Measurements from ENCODE around the gene TRIP4. TPM values are rescaled to one million over a fixed set of nuclear protein-coding genes. Genes with fewer than 3 reads are reported as not detected.

Gene TRIP4
- total RNA-seq, 1 experiment from 2014 or later = 6.0 TPM

DNA sequence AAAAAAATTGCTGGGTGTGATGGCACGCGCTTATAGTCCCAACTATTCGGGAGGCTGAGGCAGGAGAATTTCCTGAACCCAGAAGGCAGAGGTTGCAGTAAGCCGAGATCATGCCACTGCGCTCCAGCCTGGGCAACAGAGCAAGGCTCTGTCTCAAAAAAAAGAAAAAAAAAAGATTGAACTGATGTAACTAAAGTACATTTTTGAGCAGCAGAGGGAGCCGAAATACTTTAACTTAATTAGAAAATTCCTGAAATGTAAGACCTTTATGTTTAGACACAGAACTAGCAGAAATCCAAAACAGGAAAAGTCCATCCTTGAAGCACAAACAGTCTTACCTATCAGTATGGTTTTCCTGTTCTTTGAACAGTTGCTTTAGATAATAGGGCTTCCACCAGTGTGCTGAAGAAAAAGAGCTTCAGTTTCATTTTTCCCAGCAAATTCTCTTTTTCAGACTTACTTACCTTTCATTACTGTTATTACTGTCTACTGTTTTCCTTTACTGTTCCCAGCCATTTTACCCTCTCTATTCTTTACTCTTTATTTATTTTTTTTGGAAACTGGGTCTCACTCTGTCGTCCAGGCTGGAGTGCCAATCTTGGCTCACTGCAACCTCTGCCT lies 39.3 kb downstream of the TRIP4 start:
- no peak for TF ChIP-seq EZH2 (IDR thresholded peaks at IDR 0.05; ENCODE audit: low read length, unreplicated experiment)
- TF ChIP-seq EZH2phosphoT487 (IDR thresholded peaks at IDR 0.05; ENCODE audit: borderline replicate concordance, low read length) = no peak
- TF ChIP-seq, protein P1, sequence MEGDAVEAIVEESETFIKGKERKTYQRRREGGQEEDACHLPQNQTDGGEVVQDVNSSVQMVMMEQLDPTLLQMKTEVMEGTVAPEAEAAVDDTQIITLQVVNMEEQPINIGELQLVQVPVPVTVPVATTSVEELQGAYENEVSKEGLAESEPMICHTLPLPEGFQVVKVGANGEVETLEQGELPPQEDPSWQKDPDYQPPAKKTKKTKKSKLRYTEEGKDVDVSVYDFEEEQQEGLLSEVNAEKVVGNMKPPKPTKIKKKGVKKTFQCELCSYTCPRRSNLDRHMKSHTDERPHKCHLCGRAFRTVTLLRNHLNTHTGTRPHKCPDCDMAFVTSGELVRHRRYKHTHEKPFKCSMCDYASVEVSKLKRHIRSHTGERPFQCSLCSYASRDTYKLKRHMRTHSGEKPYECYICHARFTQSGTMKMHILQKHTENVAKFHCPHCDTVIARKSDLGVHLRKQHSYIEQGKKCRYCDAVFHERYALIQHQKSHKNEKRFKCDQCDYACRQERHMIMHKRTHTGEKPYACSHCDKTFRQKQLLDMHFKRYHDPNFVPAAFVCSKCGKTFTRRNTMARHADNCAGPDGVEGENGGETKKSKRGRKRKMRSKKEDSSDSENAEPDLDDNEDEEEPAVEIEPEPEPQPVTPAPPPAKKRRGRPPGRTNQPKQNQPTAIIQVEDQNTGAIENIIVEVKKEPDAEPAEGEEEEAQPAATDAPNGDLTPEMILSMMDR (conservative IDR thresholded peaks at IDR 0.05; ENCODE audit: low read depth, low read length) = peak; percentile 36; the same call in 1 of the 2 replicates
- ATAC-seq (0 out of 2 replicates have a peak, but pooled peaks have one; percentile 13), DNase-seq (peak; percentile 51)
- Histone ChIP-seq H3K79me2 (ENCODE audit: low read length) (no peaks in the 10 kb centered on the region), H3K4me2 (ENCODE audit: low read length) (no peak overlapping the region), H3K9ac (ENCODE audit: low read length) (no peak overlapping the region), H3F3A (ENCODE audit: low read length, unreplicated experiment) (no peaks in the 10 kb centered on the region), H3K27me3 (ENCODE audit: low read length) (no peaks in the 10 kb centered on the region), H2AFZ (ENCODE audit: low read length) (no peak overlapping the region), H3K36me3 (ENCODE audit: low read depth, low read length) (peaks cover 6% of the 10 kb centered on the region; the same call in 1 of the 2 replicates), H3K9me2 (replicated peaks; ENCODE audit: low read length) (no peaks in the 10 kb centered on the region), H4K20me1 (ENCODE audit: low read length) (no peaks in the 10 kb centered on the region), H3K27ac (ENCODE audit: low read length) (no peak overlapping the region), H3K4me1 (ENCODE audit: insufficient read depth, low read length) (no peaks in the 10 kb centered on the region), H3K4me3 (ENCODE audit: low read length) (no peak overlapping the region), H3K9me3 (ENCODE audit: low read length) (no peaks in the 10 kb centered on the region)
- ChIA-PET CTCF (no interaction called here), POLR2A (ENCODE audit: unreplicated experiment) (no interaction called here)
- intact Hi-C loops (cut with micrococcal nuclease) = loop anchor here (1.0 to 10.0 kb wide), 2 partner anchors 228 to 254 kb away; no protein-coding TSS in a partner anchor
- no TSS peak for BruUV-seq (replicated peaks)

DNA sequence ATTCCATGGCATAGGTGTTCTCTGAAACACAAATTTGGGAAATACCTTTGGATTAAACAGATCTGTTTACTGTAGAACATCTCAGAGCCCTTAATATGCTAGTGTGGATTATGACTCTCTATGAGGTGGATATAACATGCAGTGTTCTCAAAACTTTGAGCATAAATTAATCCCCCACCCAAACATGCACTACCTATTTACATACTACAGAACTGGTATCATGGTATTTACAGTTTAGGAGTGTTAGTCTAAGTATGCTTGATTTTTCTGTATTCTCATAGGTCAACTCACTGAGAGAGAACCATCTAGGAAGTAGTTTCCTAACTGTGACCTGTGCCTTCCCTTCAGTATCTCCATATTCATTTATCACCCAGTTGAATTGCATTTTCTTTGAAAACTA lies 41.8 kb downstream of the TRIP4 start:
- H3K9ac ChIP-seq (ENCODE audit: low read length) = no peak overlapping the region
- H3K36me3 ChIP-seq (ENCODE audit: low read depth, low read length) = peaks cover 2% of the 10 kb centered on the region; the same call in 1 of the 2 replicates
- H3K9me3 ChIP-seq (ENCODE audit: low read length) = no peaks in the 10 kb centered on the region
- BruUV-seq (replicated peaks) = no TSS peak
- no peaks in the 10 kb centered on the region for H3K79me2 ChIP-seq (ENCODE audit: low read length)
- H3K4me3 ChIP-seq (ENCODE audit: low read length) = no peak overlapping the region
- no peak overlapping the region for H3K27ac ChIP-seq (ENCODE audit: low read length)
- H3K9me2 ChIP-seq (replicated peaks; ENCODE audit: low read length) = no peaks in the 10 kb centered on the region
- ChIA-PET POLR2A (ENCODE audit: unreplicated experiment) (no interaction called here), CTCF (no interaction called here)
- no peaks in the 10 kb centered on the region for H4K20me1 ChIP-seq (ENCODE audit: low read length)
- no peak for DNase-seq
- H2AFZ ChIP-seq (ENCODE audit: low read length) = no peak overlapping the region
- H3K4me2 ChIP-seq (ENCODE audit: low read length) = no peak overlapping the region
- ATAC-seq = no peak
- TF ChIP-seq, protein P1 (conservative IDR thresholded peaks at IDR 0.05; ENCODE audit: low read depth, low read length) = no peak
- TF ChIP-seq EZH2phosphoT487 (IDR thresholded peaks at IDR 0.05; ENCODE audit: borderline replicate concordance, low read length) (no peak), EZH2 (IDR thresholded peaks at IDR 0.05; ENCODE audit: low read length, unreplicated experiment) (no peak)
- intact Hi-C loops (cut with micrococcal nuclease) = loop anchor here (10.0 kb wide), 1 partner anchor 225 kb away; no protein-coding TSS in a partner anchor
- H3F3A ChIP-seq (ENCODE audit: low read length, unreplicated experiment) = no peaks in the 10 kb centered on the region
- no peaks in the 10 kb centered on the region for H3K4me1 ChIP-seq (ENCODE audit: insufficient read depth, low read length)
- H3K27me3 ChIP-seq (ENCODE audit: low read length) = no peaks in the 10 kb centered on the region
